GM12878 (cell line): ENCODE data around the gene EEIG2. TPM values are rescaled to one million over a fixed set of nuclear protein-coding genes. Genes with fewer than 3 reads are reported as not detected.

Source experiments
- ATAC-seq: fragments of 200-7000 bp; cut with Tn5 transposase; 3 replicates; pipeline ENCODE4 v1.9.1; 2020; ENCODE audit warnings: mild to moderate bottlenecking, moderate library complexity
- BruUV-seq: library from RNA; stranded (reverse); fragments of 400-500 nt; replicated peaks from 2 replicates; lab custom pipeline; 2021; lab: Mats Ljungman, UMichigan
- CTCF ChIA-PET: fragments of 300-600 bp; sonication (Branson Sonifier 250); formaldehyde crosslinking; extraction: SDS; loops from one replicate; lab custom pipeline; 2021; ENCODE audit warnings: inconsistent platforms; lab: Yijun Ruan, JAX
- POLR2A ChIA-PET: fragments of 350-600 bp; formaldehyde crosslinking; extraction: SDS; loops from one replicate; lab custom pipeline; 2021; ENCODE audit warnings: inconsistent platforms; lab: Charles Lee
- RAD21 ChIA-PET: fragments of 300-600 bp; sonication (Branson Sonifier 250); formaldehyde crosslinking; loops from one replicate; lab custom pipeline; 2023; ENCODE audit warnings: antibody characterized with exemption; ENCODE audit not compliant: unreplicated experiment; lab: Charles Lee
- SMC1A ChIA-PET: fragments of 300-600 bp; sonication (Branson Sonifier 250); formaldehyde crosslinking; loops from one replicate; lab custom pipeline; 2023; ENCODE audit not compliant: unreplicated experiment, uncharacterized antibody; lab: Charles Lee
- DNase-seq: peaks from one replicate; pipeline ENCODE4 v3.0.0-alpha.2; 2011; ENCODE audit warnings: low read depth, low spot score
- FAIRE-seq: peaks from 3 replicates; lab custom pipeline; 2011; peaks lifted over from hg19 to GRCh38; lab: Jason Lieb, UNC
- H2AFZ ChIP-seq: 2 replicates; pipeline ENCODE4 v1.6.0; 2011; ENCODE audit warnings: low read depth, low read length, control low read depth; ENCODE audit not compliant: control insufficient read depth
- H3K27ac ChIP-seq: 2 replicates; pipeline ENCODE4 v1.5.1; 2011; ENCODE audit warnings: control low read depth; ENCODE audit not compliant: control insufficient read depth, insufficient read depth
- H3K27me3 ChIP-seq, 2 experiments: replicated peaks in 1 of 2; 2 replicates each; pipeline versions ENCODE4 v1.6.0 to v1.6.1; 2011; ENCODE audit warnings: low read length in 1 of 2; ENCODE audit not compliant: control insufficient read depth in 2 of 2, insufficient read depth in 2 of 2
- H3K36me3 ChIP-seq, 2 experiments: 2 replicates each; pipeline ENCODE4 v1.5.1; 2011; ENCODE audit warnings: low read length in 1 of 2; ENCODE audit not compliant: control insufficient read depth in 2 of 2, insufficient read depth in 2 of 2
- H3K4me1 ChIP-seq: 2 replicates; pipeline ENCODE4 v1.6.1; 2011; ENCODE audit warnings: mild to moderate bottlenecking, low read length, moderate library complexity, mixed read lengths; ENCODE audit not compliant: control insufficient read depth, insufficient read depth
- H3K4me2 ChIP-seq: 2 replicates; pipeline ENCODE4 v1.6.0; 2011; ENCODE audit warnings: control low read depth; ENCODE audit not compliant: control insufficient read depth, insufficient read depth
- H3K4me3 ChIP-seq: fragments of 200-600 bp; sonication (generic); 2 replicates; pipeline ENCODE4 v1.5.1; 2016
- H3K79me2 ChIP-seq: 2 replicates; pipeline ENCODE4 v1.6.0; 2011; ENCODE audit warnings: low read length; ENCODE audit not compliant: control insufficient read depth, insufficient read depth
- H3K9ac ChIP-seq: 2 replicates; pipeline ENCODE4 v1.8.0; 2011; ENCODE audit warnings: low read length, control low read depth, mixed read lengths; ENCODE audit not compliant: control insufficient read depth, insufficient read depth
- H3K9me3 ChIP-seq: replicated peaks from 3 replicates; pipeline ENCODE4 v1.5.1; 2011; ENCODE audit warnings: mild to moderate bottlenecking, low read length; ENCODE audit not compliant: control insufficient read depth, insufficient read depth
- H4K20me1 ChIP-seq: 2 replicates; pipeline ENCODE4 v1.6.0; 2011; ENCODE audit not compliant: control insufficient read depth, insufficient read depth
- E2F8 ChIP-seq: fragments of 450-650 bp; IDR thresholded peaks from 2 replicates; pipeline ENCODE4 v1.6.1; 2018; ENCODE audit warnings: mild to moderate bottlenecking, low read depth, moderate library complexity; ENCODE audit not compliant: partially characterized antibody
- ELK1 ChIP-seq: IDR thresholded peaks from 2 replicates; pipeline ENCODE4 v1.6.1; 2012; ENCODE audit warnings: low read depth, low read length, improper control_type of control experiment
- EZH2 ChIP-seq: IDR thresholded peaks from 2 replicates; pipeline ENCODE4 v1.6.1; 2012; ENCODE audit warnings: low read depth, mild to moderate bottlenecking, control low read depth, inconsistent platforms, low read length, borderline replicate concordance; ENCODE audit not compliant: control insufficient read depth
- HCFC1 ChIP-seq: fragments of 150-350 bp; IDR thresholded peaks from 2 replicates; pipeline ENCODE4 v1.6.1; 2014; ENCODE audit warnings: low read length
- HSF1 ChIP-seq: fragments of 150-350 bp; IDR thresholded peaks from 2 replicates; pipeline ENCODE4 v1.6.1; 2014; ENCODE audit warnings: mild to moderate bottlenecking, low read depth, low read length
- NR2C2 ChIP-seq: IDR thresholded peaks from 2 replicates; pipeline ENCODE4 v1.6.1; 2011; ENCODE audit warnings: borderline replicate concordance, low read depth; ENCODE audit not compliant: control insufficient read depth, insufficient read length
- SIN3A ChIP-seq: IDR thresholded peaks from 2 replicates; pipeline ENCODE4 v1.6.1; 2012; ENCODE audit warnings: low read depth, low read length, improper control_type of control experiment
- SPI1 ChIP-seq: IDR thresholded peaks from 2 replicates; pipeline ENCODE4 v1.6.1; 2011; ENCODE audit warnings: low read depth, mild to moderate bottlenecking, low read length, moderate library complexity, borderline replicate concordance; ENCODE audit not compliant: insufficient read depth
- SREBF1 ChIP-seq: IDR thresholded peaks from 2 replicates; pipeline ENCODE4 v1.6.1; 2012; ENCODE audit warnings: mild to moderate bottlenecking, low read length
- SREBF2 ChIP-seq: IDR thresholded peaks from 2 replicates; pipeline ENCODE4 v1.6.1; 2012; ENCODE audit warnings: mild to moderate bottlenecking, low read length
- SUPT20H ChIP-seq: IDR thresholded peaks from 2 replicates; pipeline ENCODE4 v1.6.1; 2011; ENCODE audit warnings: low read depth, mild to moderate bottlenecking, low read length, moderate library complexity, borderline replicate concordance; ENCODE audit not compliant: control insufficient read depth
- in situ Hi-C: fragments of 300-500 bp; cut with MboI; formaldehyde crosslinking; loops from 9 replicates; pipeline ENCODE4 v1.14.3; 2018; ENCODE audit warnings: mixed read lengths
- intact Hi-C: fragments of 100-400 bp; cut with micrococcal nuclease; formaldehyde crosslinking; loops from one replicate; pipeline ENCODE4 v1.14.2; 2022; ENCODE audit not compliant: unreplicated experiment
- polyA plus RNA-seq, 11 experiments: library from polyadenylated mRNA; depleted of rRNA in 4 of 11; unstranded in 6 of 11; stranded (reverse) in 5 of 11; fragments of >200 nt; fragmentation: Nextera tagmentation in 4 of 11; fragmentation: Illumina TruSeq in 1 of 11; extraction: Ambion mirVana in 4 of 11; extraction: Trizol in 1 of 11; gene quantifications; 1 replicate in 1 of 11; 2 replicates in 10 of 11; pipeline versions ENCODE4 v1.2.1 to v1.2.3, GENCODE V29; 2011 to 2016; ENCODE audit warnings: inconsistent platforms in 2 of 11, missing spikeins in 2 of 11, low read depth in 1 of 11
- total RNA-seq, 4 experiments: library from RNA; depleted of rRNA in 3 of 4; stranded (reverse); fragments of >200 nt in 3 of 4; fragmentation: Illumina TruSeq in 1 of 4; extraction: Trizol in 1 of 4; gene quantifications; 2 replicates each; pipeline versions ENCODE4 v1.2.1 to v1.2.3, GENCODE V29; 2013 to 2021
- TF ChIP-seq, protein P1 (sequence below): fragments of 450-650 bp; IDR thresholded peaks from 2 replicates; pipeline ENCODE4 v1.6.1; 2016; ENCODE audit warnings: mild to moderate bottlenecking, moderate library complexity, borderline replicate concordance

Gene EEIG2
- total and polyA plus RNA-seq, 10 of the 15 experiments (the other 5 are each of a cell fraction or from before 2014, with no cell fraction given), result 1.4 to 17.2 (median 9.8) TPM

- SMC1A ChIA-PET, result no interaction called here
- in situ Hi-C loops, result no loop called here
- TF ChIP-seq HCFC1, result no peak
- TF ChIP-seq SUPT20H, result no peak
- no peak for TF ChIP-seq ELK1
- TF ChIP-seq SPI1, result no peak
- TF ChIP-seq SREBF2, result no peak
- TF ChIP-seq SREBF1, result no peak
- TF ChIP-seq, protein P1, sequence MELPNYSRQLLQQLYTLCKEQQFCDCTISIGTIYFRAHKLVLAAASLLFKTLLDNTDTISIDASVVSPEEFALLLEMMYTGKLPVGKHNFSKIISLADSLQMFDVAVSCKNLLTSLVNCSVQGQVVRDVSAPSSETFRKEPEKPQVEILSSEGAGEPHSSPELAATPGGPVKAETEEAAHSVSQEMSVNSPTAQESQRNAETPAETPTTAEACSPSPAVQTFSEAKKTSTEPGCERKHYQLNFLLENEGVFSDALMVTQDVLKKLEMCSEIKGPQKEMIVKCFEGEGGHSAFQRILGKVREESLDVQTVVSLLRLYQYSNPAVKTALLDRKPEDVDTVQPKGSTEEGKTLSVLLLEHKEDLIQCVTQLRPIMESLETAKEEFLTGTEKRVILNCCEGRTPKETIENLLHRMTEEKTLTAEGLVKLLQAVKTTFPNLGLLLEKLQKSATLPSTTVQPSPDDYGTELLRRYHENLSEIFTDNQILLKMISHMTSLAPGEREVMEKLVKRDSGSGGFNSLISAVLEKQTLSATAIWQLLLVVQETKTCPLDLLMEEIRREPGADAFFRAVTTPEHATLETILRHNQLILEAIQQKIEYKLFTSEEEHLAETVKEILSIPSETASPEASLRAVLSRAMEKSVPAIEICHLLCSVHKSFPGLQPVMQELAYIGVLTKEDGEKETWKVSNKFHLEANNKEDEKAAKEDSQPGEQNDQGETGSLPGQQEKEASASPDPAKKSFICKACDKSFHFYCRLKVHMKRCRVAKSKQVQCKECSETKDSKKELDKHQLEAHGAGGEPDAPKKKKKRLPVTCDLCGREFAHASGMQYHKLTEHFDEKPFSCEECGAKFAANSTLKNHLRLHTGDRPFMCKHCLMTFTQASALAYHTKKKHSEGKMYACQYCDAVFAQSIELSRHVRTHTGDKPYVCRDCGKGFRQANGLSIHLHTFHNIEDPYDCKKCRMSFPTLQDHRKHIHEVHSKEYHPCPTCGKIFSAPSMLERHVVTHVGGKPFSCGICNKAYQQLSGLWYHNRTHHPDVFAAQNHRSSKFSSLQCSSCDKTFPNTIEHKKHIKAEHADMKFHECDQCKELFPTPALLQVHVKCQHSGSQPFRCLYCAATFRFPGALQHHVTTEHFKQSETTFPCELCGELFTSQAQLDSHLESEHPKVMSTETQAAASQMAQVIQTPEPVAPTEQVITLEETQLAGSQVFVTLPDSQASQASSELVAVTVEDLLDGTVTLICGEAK, result no peak
- no peak for TF ChIP-seq E2F8
- TF ChIP-seq SIN3A, result no peak
- TF ChIP-seq HSF1, result no peak
- TF ChIP-seq NR2C2, result no peak
- TF ChIP-seq EZH2, result no peak
These were observed 14.1 kb downstream of the EEIG2 start for GRCh38 chr1:108574008-108574407.

More at GRCh38 chr1:108574008-108574407, 14.1 kb downstream of the EEIG2 start:
- DNase-seq, result no peak
- FAIRE-seq, result no peak
- H4K20me1 ChIP-seq, result no peaks in the 10 kb centered on the region
- H3K4me3 ChIP-seq, result no peak overlapping the region
- no peak overlapping the region for H3K4me2 ChIP-seq
- no peaks in the 10 kb centered on the region for H3K9me3 ChIP-seq
- no peaks in the 10 kb centered on the region; the same call in 1 of the 2 replicates for H3K79me2 ChIP-seq
- H3K9ac ChIP-seq, result no peak overlapping the region
- BruUV-seq, result no TSS peak
- H3K4me1 ChIP-seq, result peaks cover 3% of the 10 kb centered on the region; the same call in 1 of the 2 replicates
- ChIA-PET CTCF (no interaction called here), RAD21 (no interaction called here), POLR2A (no interaction called here)
- intact Hi-C loops, result no loop called here
- no peak overlapping the region for H3K27ac ChIP-seq
- H3K27me3 ChIP-seq, result no peaks in the 10 kb centered on the region
- ATAC-seq, result no peak
- no peaks in the 10 kb centered on the region for H3K36me3 ChIP-seq
- H2AFZ ChIP-seq, result no peak overlapping the region
